Caki2 (cell line): ENCODE results near the gene RIPOR2. TPM values are rescaled to one million over a fixed set of nuclear protein-coding genes. Genes with fewer than 3 reads are reported as not detected.
"Not testable (repeated sequence)": the region's sequence is repeated elsewhere in the genome, so short reads cannot be mapped to it uniquely, and the experiment has no call there.

Experiments
- DNase-seq: peaks from one replicate; pipeline ENCODE4 v3.0.0-alpha.2; 2015; ENCODE audit warnings: low read depth
- in situ Hi-C: cut with HindIII; loops from 2 replicates; pipeline ENCODE4 v1.10.0; 2016; ENCODE audit warnings: low sequenced_read_pairs, low pct_unique_long_range_greater_than_20kb, mixed read lengths
- total RNA-seq: library from RNA; depleted of rRNA; stranded (reverse); fragments of >200 nt; shearing (Covaris generic); gene quantifications from 2 replicates; pipeline ENCODE4 v1.2.3, GENCODE V29; 2014; ENCODE audit warnings: low replicate concordance

RIPOR2 gene
- total RNA-seq, 1 experiment from 2014 or later = 2.3 TPM

DNA sequence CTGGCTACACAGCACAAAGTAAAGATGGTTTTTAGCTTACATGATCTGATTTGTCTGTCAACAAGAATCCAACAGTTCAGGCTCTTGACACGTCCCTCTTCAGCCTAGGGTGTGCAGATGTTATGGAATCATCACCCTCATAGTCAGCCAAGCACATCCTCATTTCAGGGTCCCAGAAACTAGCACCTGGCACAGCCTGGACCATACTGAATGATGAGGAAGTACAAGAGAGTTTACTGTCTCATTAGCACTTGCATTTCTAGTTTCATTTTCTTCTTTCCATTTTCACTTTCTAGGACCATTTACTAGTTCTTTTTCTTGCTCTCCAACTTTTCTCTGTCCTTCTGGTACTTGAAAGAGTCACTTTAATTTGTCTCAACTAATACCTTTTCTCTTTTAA lies 6.5 kb downstream of the RIPOR2 start:
- DNase-seq = no peak
- in situ Hi-C loops = no loop called here

DNA sequence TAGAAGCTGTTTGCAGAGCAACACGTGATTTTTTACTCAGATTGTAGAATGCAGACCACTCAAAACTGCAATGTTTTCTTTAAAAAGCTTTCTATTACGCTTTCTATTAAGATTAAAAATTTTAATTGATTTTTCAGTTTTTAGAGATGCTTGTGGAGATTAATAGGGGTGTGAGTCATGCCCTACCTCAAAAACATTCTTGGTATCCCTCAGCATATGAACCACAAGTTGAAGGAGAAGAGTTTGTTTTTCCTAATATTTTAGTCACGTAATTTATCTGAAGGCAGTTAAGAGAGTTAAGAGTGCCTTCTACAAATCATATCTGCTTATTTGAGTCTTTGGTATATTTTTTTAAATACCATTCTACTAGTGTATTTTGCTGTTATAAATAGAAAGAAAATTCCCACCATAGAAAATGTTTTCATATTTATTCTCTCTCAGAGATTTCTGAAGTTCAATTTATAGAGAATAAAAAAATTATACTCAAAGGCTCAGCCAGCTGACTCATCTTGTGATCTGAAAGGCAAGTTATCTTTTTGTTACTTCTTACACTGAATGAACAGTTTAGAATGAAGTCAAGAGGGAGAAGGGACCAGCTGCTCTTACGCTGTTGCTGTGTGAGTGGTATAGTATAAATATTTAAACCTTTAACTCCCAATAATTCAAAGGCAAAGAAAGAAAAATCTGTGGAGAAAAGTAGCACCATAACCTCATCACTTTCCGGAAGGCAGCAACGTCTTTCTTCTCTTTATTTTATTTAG lies 7.6 kb downstream of the RIPOR2 start:
- in situ Hi-C loops = no loop called here
- no peak for DNase-seq

DNA sequence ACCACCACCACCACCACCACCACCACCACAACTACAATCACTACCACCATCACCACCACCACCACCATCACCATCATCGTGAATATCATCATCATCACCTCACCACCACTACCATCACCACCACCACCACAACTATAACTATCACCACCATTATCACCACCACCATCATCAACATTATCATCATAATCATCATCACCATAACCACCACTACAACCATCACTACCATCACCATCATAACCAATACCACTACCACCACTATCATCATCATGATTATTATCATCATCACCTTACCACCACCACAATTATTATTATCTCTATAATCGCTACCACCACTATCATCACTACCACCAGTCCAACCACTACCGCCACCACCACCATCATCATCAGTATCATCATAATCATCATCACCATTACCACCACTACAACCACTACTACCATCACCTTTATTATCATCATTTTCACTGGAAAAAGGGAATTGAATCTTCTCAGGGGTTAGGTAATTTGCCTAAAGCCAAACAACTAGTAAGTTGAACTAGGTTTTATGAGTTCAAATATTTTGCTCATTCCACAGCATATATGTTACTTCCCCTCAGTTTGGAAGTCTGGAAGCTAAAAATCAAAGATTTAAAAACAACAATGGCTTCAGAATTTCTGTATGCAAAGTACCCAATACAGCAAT lies 8.3 kb downstream of the RIPOR2 start:
- no peak for DNase-seq
- in situ Hi-C loops = no loop called here

DNA sequence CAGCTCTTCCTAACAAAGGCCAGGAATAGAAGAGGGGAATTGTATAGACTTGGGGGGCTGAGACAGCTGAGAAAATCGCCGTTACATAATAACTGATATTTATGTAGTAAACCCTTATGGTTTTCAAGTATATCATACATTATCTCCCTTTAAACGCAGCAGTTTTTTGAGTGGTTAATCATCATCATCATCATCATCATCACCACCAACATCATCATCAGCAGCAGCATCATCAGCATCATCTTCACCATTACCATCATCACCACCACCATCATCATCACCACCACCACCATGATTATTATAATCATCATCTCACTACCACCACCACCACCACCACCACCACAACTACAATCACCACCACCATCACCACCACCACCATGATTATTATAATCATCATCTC lies 9.1 kb downstream of the RIPOR2 start:
- DNase-seq, in situ Hi-C loops: not testable (repeated sequence)

DNA sequence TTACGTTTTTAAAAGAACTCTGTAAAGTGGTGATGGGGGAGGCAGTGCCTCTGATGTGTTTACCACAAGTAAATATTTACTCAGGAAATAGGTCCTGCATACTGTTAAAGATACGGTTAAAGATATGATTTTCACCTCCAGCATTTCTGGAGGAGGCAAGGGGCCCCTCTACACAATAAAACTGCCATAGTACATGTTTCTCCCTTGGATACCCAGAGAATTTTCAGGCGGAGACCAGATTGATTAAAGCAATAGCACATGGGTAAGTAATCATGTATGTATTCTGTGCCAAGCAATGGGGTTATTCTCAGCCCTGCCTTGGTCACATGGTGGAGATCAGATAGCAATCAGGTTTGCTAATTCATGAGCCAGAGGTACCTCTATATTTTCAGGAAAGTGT lies 9.6 kb downstream of the RIPOR2 start:
- no peak for DNase-seq
- in situ Hi-C loops = no loop called here

DNA sequence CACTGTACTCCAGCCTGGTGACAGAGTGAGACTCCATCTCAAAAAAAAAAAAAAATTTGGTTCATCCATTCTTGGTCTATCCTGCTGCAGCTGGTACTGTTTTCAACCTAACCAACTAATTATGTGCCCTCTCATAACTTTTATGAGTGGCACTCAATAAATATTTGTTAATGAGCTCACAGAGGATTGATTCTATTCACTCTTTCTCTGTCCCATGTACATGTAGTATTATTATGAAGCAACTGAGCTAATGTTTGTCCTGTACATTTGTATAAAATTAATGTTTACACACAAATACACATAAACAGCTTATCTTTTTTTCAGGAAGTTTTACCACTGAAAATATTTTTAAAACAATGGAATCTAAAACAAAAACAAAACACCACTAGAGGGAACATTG lies 10.1 kb downstream of the RIPOR2 start:
- no peak for DNase-seq
- in situ Hi-C loops = no loop called here

DNA sequence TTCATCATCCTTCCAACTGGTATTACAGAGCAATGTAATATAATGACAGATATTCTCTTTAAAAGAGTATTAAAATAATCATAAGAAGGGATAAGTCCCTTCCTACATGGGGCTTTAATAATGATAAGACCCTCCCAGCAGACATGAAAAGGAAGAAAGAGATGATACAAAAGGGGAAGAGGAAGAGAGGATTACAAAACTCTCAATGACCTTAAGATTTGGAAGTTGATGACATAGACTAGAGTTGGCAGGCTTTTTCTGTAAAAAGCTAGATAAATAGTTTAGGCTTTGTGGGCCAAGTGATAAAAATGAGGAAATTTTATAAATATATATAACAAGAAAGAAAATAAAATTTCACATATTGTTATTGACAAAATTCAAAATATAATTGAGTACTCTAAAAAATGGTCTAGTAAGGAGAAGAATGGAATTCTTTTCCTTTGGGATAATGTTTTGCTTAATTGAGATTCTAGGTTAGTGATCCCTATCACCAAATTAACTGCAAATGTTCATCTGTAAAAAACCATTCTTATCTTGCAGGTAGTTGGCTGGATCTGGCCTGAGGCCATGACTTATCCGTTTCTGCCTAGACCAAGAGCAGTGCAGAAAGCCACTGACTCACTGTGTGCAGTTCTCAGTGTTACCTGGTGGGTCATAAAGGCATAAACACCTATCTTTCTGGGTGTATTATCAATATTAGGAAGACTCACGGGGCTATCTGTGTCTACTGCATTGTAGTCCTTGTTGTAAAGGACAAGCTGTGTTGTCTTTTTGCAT lies 11.0 kb downstream of the RIPOR2 start:
- no peak for DNase-seq
- in situ Hi-C loops = no loop called here

DNA sequence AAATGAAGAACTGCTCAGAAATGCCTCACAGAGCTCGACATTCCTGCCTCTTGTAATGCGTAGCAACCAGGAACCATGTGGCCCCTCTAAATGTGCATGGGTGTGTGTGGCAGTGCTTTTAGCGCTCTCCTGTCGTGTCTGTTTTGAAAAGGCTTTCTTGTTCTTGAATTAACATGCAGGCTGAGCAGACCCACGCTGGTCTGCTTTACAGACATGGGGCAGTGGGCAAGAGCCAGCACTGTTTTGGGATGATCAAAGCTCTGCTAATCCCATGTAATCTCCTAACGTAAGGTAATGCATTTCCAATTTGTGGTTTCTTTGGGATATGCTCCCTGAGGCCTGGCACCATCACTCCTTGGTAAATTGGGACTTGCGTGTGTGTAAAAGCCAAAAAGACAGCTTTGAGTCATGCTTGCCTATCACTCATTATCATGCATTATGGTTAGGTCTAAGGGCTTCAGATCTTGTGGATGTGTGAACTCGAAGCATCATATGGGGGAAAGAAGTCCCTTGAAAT lies 11.8 kb downstream of the RIPOR2 start:
- in situ Hi-C loops = no loop called here
- DNase-seq = no peak

DNA sequence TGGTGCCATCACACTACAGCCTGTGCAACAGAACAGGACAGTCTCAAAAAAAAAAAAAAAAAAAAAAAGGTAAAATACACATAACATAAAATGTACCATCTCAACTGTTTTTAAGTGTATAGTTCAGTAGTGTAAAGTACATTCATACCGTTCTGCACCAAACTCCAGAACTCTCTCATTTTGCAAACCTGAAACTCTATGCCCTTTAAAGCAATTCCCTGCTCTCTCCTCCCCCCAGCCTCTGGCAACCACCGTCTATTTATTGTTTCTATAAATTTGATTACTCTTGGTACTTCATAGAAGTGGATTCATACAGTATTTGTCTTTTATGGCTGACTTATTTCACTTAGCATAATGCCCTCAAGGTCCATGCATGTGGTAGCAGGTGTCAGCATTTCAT lies 12.9 kb downstream of the RIPOR2 start:
- DNase-seq = no peak
- in situ Hi-C loops = no loop called here

DNA sequence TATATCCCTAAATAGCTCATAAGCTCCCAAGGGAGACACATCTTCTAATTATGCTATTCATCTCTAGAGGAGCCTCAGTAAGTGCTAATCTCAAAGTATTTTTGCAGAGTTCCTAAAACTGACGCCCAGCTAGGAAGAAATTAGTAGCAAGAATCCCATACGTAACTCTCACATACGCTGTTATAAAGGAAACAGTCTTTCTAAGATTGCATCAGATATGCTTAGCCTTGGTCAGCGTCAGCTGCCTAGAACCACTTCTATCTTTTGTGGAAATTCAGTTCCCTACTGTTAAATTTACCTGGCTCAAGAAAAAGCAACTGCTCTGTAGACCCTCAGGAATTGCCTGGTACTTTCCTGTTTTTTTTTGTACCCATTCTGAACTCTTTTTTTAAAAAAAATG lies 13.6 kb downstream of the RIPOR2 start:
- no peak for DNase-seq
- in situ Hi-C loops = no loop called here

DNA sequence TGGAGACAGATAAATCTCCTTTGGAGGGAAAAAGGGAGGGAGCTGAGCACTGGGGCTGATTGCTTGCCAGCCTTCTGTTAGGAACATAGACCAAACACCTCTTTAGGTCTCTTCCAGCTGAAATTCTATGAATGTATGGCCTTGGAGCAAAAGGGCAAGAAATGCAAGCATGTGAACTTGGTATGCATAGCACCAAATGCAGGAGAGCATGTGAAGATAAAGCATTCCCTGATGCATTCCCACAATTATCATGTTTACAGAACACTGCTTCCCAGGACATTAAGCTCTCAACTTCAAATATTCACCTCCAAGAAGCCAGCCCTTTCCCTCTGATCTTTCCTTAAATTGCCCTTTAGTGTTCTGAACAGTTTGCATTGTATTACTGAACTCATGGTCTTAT lies 15.6 kb downstream of the RIPOR2 start:
- in situ Hi-C loops = no loop called here
- no peak for DNase-seq

DNA sequence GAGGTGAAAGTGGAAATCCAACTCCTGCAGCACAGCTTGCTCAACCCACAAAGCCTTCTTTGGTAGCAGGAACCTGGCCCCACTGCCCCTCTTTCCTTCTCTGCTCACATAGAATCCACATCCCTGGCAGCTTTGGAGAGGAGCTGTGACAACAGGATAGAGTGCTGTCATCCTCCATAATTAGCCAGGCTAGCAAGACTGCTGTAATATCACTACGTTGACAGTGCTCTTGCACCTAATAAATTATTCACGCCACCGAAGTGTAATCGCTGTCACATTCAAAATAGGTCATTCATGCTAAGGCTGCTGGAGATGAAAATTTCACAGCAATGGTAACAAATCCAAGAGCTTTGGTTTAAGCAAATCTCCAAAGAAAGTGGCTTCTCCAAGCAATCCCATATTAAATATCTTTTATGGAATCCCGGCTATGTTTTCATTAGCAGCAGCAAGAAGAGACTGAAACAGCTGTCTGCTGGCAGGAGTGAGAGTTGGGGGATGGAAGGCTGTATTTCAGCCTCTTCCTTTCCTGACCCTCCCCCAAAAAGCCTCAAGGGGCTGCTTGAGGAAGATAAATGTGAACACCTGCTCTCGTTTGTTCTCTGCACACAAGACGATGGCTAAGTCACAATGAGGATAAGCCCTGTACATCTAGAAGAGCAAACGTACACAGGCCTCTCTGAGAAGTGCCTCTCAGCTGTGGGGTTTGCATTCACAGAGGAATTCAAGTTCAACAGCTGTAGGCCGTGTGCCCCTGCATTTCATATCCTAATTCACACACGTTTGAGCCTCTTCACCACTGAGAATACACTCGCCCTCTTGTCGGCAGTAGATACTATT lies 16.5 kb downstream of the RIPOR2 start:
- in situ Hi-C loops = no loop called here
- no peak for DNase-seq

DNA sequence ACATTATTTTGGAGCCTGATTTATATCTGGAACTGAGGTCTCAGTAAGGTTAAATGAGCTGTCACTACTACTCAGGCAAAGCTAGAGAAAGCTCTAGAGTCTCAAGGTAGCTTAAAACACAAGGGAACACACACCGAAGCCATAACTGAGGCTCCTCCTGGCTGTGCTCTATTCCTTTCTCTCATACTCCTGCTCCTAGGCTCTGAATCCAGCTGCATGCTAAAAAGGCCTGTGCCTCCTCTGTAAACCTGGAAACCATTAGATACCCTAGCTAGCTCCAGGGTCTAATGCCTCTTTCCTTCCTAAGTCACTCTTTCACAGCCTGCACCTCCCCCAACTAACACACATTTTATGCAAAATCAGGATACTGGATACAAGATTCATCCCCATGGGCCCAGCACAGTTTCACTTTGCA lies 17.1 kb downstream of the RIPOR2 start:
- DNase-seq = no peak
- in situ Hi-C loops = no loop called here

DNA sequence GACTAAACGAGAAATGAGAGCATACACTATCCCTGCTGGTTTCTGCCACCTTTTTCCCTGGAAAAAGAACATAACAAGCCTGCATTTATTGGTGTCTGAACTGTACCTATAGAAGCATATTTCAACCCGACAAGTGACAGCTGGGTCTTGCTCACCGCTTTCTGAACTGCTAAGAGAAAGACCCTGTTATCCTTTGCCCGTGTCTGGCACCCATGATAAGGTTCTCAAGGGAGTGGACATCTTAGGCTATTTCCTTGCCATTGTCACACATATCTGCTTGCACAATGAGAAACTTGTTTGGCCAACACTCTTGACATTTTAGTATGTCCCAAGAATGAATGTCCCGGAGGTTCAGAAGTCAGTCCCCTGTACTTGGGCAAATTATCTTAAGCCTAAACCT lies 19.3 kb downstream of the RIPOR2 start:
- no peak for DNase-seq
- in situ Hi-C loops = no loop called here

DNA sequence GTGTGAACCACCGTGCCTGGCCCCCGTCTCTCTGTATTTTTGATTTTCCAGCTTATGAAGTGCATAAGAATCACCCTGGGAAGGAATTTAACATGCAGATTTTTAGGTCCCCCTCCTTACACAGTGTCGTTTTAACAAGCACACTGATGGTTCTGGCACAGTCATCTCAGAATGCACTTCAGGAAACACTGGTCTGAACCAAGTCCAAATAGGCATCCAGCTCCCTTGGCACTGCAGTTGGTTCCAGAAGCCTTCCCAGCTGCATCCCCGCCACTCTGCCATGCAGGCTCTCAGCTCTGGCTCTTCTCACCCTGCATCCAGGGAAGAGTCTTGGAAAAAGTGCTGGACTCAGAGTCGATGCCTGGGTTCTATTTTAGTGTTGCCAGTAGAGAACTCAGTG lies 20.1 kb downstream of the RIPOR2 start:
- DNase-seq = no peak
- in situ Hi-C loops = no loop called here

DNA sequence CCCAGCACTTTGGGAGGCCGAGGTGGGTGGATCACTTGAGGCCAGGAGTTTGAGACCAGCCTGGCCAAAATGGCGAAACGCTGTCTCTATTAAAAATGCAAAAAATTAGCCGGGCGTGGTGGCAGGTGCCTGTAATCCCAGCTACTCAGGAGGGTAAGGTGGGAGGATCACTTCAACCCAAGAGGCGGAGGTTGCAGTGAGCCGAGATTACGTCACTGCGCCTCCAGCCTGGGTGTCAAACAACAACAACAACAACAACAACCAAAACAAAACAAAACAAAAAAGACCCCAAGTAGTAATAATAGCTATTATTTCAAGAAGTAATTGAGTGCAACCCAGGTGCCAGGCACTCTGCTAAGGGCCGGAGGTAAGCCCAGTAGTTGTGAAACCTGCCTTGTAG lies 21.7 kb downstream of the RIPOR2 start:
- in situ Hi-C loops, DNase-seq: not testable (repeated sequence)

DNA sequence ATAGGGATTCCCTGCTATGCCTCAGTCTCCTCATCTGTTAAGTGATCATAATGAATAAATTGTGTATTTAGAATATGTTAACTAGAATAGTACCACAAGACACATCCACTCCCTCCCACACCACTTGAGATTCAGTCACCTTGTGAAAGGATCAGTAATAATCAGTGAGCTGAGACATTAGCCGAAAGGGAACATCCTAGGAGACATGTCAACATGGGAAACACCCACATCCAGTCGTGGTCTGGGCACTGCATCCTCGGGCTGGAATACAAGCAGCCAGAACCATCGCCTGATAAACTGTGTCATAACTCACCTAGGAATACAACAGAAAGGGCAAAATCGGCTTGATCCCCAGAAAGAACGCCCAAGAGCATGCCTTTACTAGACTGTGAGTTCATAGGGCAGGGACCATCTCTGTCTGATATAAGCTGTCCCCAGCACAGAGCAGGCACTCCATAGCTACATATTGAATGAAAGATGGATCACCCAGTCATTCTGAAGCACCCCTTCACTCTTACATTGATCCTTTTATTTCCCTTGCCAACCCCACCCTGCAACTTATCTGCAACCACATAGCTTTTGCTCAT lies 23.9 kb downstream of the RIPOR2 start:
- in situ Hi-C loops = no loop called here
- no peak for DNase-seq
